ENCODE measurements around the gene PBXIP1.
"Not testable (repeated sequence)": the region's sequence is repeated elsewhere in the genome, so short reads cannot be mapped to it uniquely, and the experiment has no call there.

The PBXIP1 gene, protein sequence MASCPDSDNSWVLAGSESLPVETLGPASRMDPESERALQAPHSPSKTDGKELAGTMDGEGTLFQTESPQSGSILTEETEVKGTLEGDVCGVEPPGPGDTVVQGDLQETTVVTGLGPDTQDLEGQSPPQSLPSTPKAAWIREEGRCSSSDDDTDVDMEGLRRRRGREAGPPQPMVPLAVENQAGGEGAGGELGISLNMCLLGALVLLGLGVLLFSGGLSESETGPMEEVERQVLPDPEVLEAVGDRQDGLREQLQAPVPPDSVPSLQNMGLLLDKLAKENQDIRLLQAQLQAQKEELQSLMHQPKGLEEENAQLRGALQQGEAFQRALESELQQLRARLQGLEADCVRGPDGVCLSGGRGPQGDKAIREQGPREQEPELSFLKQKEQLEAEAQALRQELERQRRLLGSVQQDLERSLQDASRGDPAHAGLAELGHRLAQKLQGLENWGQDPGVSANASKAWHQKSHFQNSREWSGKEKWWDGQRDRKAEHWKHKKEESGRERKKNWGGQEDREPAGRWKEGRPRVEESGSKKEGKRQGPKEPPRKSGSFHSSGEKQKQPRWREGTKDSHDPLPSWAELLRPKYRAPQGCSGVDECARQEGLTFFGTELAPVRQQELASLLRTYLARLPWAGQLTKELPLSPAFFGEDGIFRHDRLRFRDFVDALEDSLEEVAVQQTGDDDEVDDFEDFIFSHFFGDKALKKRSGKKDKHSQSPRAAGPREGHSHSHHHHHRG

GRCh38 chr1:154955718-154956543 lies at the start of gene PBXIP1:
Gene PBXIP1 (minus strand): TSS chr1:154956099. CDS start chr1:154953721, 2,378 bp downstream.
- DNase-seq: peak; percentile 82

- DNase-seq: no peak
These were observed 49.4 kb upstream of the PBXIP1 start for GRCh38 chr1:155005076-155006011.

DNA sequence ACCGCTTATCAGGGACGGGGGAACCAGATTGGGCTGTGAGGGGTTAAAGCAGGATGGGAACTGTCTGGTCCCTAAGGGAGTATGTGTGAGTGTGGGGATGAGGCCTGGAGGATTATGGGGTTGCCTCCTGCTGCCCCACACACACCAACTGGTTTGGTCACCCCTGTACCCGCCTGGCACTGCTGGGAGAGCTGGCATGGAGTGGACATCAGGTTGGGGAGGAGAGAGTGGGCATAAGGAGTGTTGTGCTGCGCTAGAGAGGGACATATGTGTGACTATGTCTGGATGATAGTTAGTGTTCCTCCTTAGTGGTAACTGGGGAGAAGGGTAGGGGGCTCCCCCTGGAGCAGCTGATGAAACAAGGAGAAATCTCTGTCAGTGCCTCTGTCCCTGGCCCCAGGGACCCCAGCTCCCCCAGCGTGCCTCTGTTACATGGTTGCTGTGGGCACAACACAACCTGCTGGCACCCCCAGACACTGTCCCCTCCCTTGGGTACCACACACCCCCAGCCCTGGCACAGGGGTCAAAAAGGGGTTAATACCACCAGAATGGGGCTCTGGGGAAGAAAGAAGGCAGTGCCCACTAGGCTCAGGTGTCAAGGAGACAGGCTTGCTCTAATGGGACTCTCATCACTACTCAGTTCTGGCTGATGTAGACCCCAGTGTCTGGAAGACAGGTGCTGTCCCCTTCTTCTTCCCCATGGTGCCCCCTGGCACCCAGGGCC lies 48.6 kb upstream of the PBXIP1 start:
- no peak for DNase-seq

DNA sequence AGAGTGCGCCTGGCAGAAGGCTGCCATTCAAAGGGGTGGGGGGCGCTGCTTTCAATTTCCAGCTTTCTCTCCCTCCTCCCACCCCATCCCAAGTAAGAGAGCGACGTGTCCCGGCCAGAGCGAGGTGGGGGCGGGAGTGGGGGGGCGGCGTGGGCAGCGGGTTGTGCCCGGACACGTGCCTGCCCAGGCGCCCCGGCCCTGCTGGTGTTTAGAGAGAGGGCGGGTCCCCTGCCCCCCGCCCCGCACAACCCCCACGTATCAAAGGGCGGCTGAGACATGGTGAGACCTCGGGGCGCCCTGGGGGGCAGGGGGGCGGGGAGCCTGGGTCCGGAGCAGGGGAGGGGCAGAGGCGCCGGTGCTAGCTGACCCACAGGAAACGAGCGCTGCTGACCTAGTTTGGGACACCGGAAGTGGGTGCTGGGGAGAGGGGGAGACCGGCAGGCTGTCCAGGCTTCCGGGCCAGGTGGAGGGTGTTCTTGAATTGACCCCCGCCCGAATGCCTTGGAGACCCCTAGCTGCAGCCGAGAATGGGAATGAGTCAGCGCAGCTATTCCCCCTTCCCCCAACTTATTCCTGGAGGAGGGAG lies 48.0 kb upstream of the PBXIP1 start:
- no peak for DNase-seq

- no peak for DNase-seq
These were observed 47.4 kb upstream of the PBXIP1 start for GRCh38 chr1:155003227-155003765.

GRCh38 chr1:155002464-155003226 lies 46.7 kb upstream of the PBXIP1 start, which contains the start of gene ZBTB7B:
Gene ZBTB7B (plus strand): TSS chr1:155002802. CDS start chr1:155014661, 11,859 bp downstream.
- no peak for DNase-seq

DNA sequence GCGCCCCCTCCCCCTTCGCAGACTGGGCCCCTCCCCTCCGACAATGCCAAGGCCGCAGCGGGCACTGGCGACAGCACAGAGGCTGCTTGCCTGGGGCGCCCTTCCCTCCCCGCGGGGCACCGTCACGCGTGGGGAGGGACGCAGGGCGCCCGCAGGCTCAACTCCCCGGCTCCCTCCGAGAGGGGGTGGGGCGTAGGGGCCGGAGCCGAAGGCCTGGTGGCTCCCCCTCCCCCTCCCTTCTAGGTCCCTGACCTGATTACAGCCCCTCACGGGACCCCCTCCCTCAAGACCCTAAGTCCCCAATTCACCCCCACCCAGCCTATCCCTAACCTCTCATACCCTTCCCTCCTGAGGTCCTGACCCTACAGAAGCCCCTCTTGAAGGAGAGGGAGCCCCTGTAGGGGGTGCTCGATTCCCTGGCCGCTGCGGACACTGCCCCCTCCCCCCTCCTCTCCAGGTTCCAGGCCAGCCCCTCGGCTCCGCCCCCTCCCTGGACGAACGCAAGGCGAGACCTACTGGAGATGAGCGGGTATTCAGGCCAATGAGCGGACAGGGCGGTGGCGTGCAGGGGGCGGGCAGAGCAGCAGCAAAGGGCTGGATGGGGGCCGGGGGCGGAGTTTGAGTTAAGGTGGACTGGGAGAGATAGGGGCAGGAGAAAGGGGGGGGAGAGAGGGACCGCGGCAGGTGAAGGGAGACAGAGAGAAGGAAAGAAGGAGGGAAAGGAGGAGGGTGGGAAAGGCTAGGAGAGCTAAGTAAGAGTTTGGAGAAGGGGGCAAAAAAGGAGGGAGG lies 46.0 kb upstream of the PBXIP1 start:
- DNase-seq: peak; percentile 100

GRCh38 chr1:155001425-155001674 lies 45.5 kb upstream of the PBXIP1 start:
- DNase-seq: no peak

DNA sequence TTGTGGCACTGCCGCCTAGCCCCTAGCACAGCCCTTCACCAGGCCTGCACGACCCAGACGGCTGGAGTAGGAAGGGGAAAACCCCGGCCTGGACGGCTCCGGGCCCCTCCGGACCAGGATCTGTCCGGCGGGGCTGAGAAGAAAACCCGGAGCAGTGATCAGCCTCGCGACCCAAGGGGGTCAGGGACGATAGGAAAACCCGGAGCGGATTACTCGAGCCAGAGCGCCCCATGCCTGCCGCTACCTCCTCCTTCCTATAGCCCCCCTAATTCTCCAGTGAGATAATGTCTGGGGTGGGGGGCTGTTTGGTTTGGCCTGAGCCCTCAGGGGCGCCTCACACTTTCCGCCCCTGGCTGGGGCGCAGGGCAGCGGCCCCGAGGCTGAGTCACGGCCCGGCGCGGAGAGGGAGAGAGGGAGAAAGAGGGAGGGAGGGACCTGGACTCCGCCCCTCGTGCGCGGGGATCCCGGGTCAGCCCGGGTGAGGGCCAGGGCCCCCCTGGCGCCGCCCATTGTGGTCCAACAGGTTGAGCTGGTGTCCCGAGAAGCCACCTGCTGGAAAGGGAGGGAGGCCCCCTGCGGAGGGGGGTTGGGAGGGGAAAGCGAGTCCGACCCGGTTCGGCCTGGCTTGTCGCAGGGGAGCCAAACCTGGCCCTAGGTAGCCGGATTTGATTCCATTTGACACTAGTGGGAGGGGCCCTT lies 45.0 kb upstream of the PBXIP1 start:
- DNase-seq: peak; percentile 94

DNA sequence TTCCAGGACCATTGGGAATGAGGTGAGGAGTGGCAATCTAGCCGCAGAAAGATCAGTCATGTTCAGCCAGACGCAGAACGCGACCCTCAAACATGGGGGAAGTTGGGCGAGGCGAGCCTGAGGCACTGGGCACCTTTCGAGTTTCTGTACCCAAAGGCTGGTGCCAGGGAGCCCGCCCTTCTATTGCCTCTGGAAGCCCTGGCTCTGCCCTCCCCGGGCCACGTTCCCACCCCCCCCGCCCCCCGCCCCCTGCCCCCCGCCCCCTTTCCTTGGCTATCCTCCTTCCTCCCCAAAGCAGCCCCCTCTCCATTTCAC lies 44.5 kb upstream of the PBXIP1 start:
- peak; percentile 63 for DNase-seq

GRCh38 chr1:154999571-155000410 lies 43.9 kb upstream of the PBXIP1 start:
- peak; percentile 85 for DNase-seq

DNA sequence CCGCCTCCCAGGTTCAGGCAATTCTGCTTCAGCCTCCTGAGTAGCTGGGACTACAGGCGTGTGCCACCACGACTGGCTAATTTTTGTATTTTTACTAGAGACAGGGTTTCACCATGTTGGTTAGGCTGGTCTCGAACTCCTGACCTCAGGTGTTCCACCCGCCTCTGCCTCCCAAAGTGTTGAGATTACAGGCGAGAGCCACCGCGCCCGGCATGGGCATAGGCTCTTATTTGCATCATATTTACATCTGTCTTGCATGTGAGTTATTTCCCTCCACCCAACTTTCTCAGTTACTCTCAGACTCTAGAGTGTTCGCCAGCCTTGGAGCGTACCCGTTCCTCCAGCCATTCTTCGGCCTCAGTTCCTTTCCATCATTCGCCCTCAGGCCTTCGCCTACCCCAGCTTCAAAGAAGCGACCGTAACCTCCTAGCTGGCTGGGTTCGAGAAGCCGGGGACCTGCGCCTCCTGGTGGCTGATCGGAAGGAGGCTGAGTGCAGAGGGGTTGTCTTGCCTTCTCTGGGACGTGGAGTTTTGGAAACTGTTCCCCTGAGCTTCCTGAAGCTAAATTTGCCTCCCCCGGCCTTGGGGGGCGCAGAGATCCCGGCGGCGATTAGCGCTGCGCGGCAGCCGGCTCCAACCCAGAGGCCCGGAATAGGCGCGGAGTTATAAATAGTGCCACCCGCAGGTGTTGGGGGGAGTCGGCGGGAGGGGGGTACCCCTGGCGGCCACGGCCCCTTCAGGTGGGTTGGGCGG lies 43.1 kb upstream of the PBXIP1 start:
- DNase-seq: peak; percentile 88

DNA sequence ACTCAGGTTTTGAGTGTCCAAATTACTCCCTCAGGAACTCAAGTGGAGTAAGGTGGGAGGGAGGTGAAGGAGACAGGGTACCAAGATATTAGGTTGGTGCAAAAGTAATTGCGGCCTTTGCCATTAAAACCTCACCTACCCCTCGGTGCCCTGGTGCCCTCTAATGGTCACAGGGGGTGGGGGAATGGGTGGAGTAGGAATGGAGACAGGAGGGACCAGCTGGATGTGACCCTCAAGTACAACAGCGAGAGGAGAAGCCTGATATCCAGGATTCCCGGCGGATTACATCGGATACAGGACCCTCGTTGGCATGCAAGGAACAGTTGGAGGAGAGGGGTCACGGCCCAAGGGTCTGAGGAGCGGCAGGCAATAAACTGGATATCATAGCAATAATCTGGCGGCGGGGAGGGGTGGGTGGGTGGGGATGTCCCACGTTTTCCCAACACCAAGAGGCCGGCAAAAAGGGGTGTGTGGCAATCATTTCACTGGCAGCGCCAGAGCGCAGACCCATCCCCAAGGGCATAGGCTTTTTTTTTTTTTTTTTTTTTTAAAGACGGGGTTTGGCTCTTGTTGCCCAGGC lies 42.4 kb upstream of the PBXIP1 start:
- no peak for DNase-seq

DNA sequence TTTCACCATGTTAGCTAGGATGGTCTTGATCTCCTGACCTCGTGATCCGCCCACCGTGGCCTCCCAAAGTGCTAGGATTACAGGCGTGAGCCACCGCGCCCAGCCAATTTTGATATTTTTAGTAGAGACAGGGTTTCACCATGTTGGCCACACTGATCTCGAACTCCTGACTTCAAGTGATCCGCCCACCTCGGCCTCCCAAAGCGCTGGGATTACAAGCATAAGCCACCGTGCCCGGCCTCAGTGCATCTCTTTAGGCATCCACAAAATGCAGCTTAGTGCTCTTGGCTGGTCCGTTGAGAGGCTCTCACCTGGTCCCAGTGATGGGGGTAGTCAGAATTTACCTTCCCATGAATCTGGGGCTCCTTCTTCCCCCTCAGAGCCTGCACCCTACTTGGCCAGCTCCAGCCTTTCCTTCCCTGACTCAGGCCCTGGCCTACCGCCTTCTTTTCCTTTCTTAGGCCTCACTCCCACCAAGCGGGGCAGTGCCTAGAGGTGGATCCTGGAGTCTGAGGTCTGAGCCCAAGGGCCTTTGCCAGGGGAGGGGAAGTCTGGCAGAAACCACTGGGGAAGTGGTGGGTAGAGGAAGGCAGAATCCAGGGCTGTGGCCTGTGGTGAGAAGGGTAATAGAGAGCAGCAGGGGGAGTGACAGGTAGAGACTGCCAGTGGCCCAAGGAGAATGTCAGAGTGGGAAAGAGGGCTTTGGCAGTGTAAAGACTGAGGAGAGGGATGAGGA lies 41.2 kb upstream of the PBXIP1 start:
- DNase-seq: no peak

DNA sequence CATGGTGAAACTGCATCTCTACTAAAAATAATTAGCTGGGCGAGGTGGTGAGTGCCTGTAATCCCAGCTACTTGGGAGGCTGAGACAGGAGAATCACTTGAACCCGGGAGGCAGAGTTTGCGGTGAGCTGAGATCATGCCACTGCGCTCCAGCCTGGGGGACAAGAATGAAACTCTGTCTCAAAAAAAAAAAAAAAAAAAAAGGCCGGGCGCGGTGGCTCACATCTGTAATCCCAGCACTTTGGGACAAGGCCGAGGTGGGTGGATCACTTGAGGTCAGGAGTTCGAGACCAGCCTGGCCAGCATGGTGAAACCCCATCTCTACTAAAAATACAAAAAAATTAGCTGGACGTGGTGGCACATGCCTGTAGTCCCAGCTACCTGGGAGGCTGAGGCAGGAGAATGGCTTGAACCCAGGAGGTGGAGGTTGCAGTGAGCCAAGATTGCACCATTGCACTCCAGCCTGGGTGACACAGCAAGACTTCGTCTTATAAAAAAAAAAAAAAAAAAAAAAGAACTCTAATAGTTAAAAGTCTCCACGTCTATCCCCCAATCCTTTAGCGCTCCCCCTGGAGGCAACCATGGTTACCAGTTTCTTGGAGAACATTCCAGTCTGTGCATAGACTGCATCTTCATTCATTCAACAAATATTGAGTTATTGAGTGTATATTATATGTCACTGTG lies 39.5 kb upstream of the PBXIP1 start:
- not testable (repeated sequence) for DNase-seq

Measured in stimulated activated CD4-positive, alpha-beta T cell treated with anti-CD3 and anti-CD28 coated beads, Interleukin-15, amount 100 ng/mL, for 24 hours (primary cell).